Colonic mucosa (tissue), 4 donors: ENCODE data around the gene MNDA. TPM values are rescaled to one million over a fixed set of nuclear protein-coding genes. Genes with fewer than 3 reads are reported as not detected.

Source experiments
- DNase-seq: peaks from one replicate; pipeline ENCODE4 v3.0.0-alpha.2; 2020
- H3K27ac ChIP-seq: fragments of 200-600 bp; one replicate; pipeline ENCODE4 v1.8.0; 2021
- H3K27me3 ChIP-seq: fragments of 200-600 bp; one replicate; pipeline ENCODE4 v1.8.0; 2021
- H3K36me3 ChIP-seq: fragments of 200-600 bp; one replicate; pipeline ENCODE4 v1.8.0; 2021
- H3K4me1 ChIP-seq: fragments of 200-600 bp; one replicate; pipeline ENCODE4 v1.8.0; 2021; ENCODE audit warnings: mild to moderate bottlenecking
- H3K4me3 ChIP-seq: fragments of 200-600 bp; one replicate; pipeline ENCODE4 v1.8.0; 2021
- H3K9ac ChIP-seq, 2 donors: one replicate each; pipeline ENCODE4 v1.7.0; 2013; ENCODE audit warnings: control low read depth in 2 of 2, low read depth in 2 of 2, low read length in 2 of 2
- H3K9me3 ChIP-seq: fragments of 200-600 bp; one replicate; pipeline ENCODE4 v1.8.0; 2021
- CTCF ChIP-seq: fragments of 200-600 bp; IDR thresholded peaks from one replicate; pipeline ENCODE4 v1.8.0; 2022; ENCODE audit warnings: antibody characterized with exemption, mild to moderate bottlenecking
- intact Hi-C: fragments of 100-400 bp; cut with DNase I; formaldehyde crosslinking; loops from one replicate; pipeline ENCODE4 v1.14.1; 2022
- total RNA-seq, 2 donors: library from RNA; stranded (reverse); fragmentation: NEBNext Ultra II Directional in 1 of 2; extraction: Animal tissue kit (Norgen Biotek cat#: 25700) in 1 of 2; gene quantifications; one replicate each; pipeline ENCODE4 v1.2.1, GENCODE V29; 2021
- donor health status: healthy.
- donor health status: DM: no; HTN: no; CAD: no.
- donor health status: DM: no; HTN: no; CAD: no.

Gene MNDA
- total RNA-seq, 2 donors from 2014 or later = 0.37 to 4.1 TPM

GRCh38 chr1:158809862-158810261 is 21.3 kb upstream of the MNDA start:
- Histone ChIP-seq H3K4me3 (no peak overlapping the region), H3K27me3 (no peaks in the 10 kb centered on the region), H3K9me3 (no peaks in the 10 kb centered on the region), H3K9ac (no peak overlapping the region), H3K36me3 (no peaks in the 10 kb centered on the region), H3K4me1 (no peaks in the 10 kb centered on the region), H3K27ac (no peak overlapping the region)
- no peak for DNase-seq
- intact Hi-C loops = no loop called here
- TF ChIP-seq CTCF = no peak

- no peaks in the 10 kb centered on the region for H3K4me1 ChIP-seq
- no peak overlapping the region for H3K9ac ChIP-seq
- H3K27me3 ChIP-seq = no peaks in the 10 kb centered on the region
- no peak for TF ChIP-seq CTCF
- H3K27ac ChIP-seq = no peak overlapping the region
- no peak overlapping the region for H3K4me3 ChIP-seq
- no peak for DNase-seq
- no peaks in the 10 kb centered on the region for H3K36me3 ChIP-seq
- intact Hi-C loops = no loop called here
- no peaks in the 10 kb centered on the region for H3K9me3 ChIP-seq
Observed at GRCh38 chr1:158810311-158810710, 20.8 kb upstream of the MNDA start.

- Histone ChIP-seq H3K4me1 (no peaks in the 10 kb centered on the region), H3K27me3 (no peaks in the 10 kb centered on the region), H3K9ac (no peak overlapping the region), H3K4me3 (no peak overlapping the region), H3K36me3 (no peaks in the 10 kb centered on the region), H3K27ac (no peak overlapping the region), H3K9me3 (no peaks in the 10 kb centered on the region)
- DNase-seq = no peak
- no peak for TF ChIP-seq CTCF
- intact Hi-C loops = no loop called here
Observed at GRCh38 chr1:158812336-158812735, 18.8 kb upstream of the MNDA start.

- H3K9me3 ChIP-seq = no peaks in the 10 kb centered on the region
- H3K4me1 ChIP-seq = no peaks in the 10 kb centered on the region
- H3K27ac ChIP-seq = no peak overlapping the region
- no peak for TF ChIP-seq CTCF
- no peak overlapping the region for H3K9ac ChIP-seq
- H3K27me3 ChIP-seq = no peaks in the 10 kb centered on the region
- no peaks in the 10 kb centered on the region for H3K36me3 ChIP-seq
- DNase-seq = no peak
- intact Hi-C loops = no loop called here
- no peak overlapping the region for H3K4me3 ChIP-seq
Observed at GRCh38 chr1:158813164-158813563, 18.0 kb upstream of the MNDA start.

- H3K9me3 ChIP-seq = no peaks in the 10 kb centered on the region
- intact Hi-C loops = no loop called here
- H3K4me3 ChIP-seq = no peak overlapping the region
- no peak overlapping the region for H3K9ac ChIP-seq
- H3K36me3 ChIP-seq = no peaks in the 10 kb centered on the region
- H3K27me3 ChIP-seq = no peaks in the 10 kb centered on the region
- TF ChIP-seq CTCF = no peak
- no peaks in the 10 kb centered on the region for H3K4me1 ChIP-seq
- H3K27ac ChIP-seq = no peak overlapping the region
- DNase-seq = no peak
Observed at GRCh38 chr1:158814970-158815369, 16.2 kb upstream of the MNDA start.

GRCh38 chr1:158818560-158818959 is 12.6 kb upstream of the MNDA start:
- Histone ChIP-seq H3K36me3 (no peaks in the 10 kb centered on the region), H3K27me3 (no peaks in the 10 kb centered on the region), H3K4me3 (no peak overlapping the region), H3K9me3 (no peaks in the 10 kb centered on the region), H3K4me1 (no peaks in the 10 kb centered on the region), H3K27ac (peak overlapping the region; percentile 27), H3K9ac (no peak overlapping the region)
- intact Hi-C loops = no loop called here
- no peak for TF ChIP-seq CTCF
- DNase-seq = no peak
